GM21423 (cell line): ENCODE measurements around the gene ZCRB1.

ENCODE experiments used
- ATAC-seq: cut with Tn5 transposase; IDR thresholded peaks from one replicate; pipeline ENCODE4 v1.9.1; 2021; ENCODE audit warnings: mild to moderate bottlenecking, moderate library complexity; ENCODE audit not compliant: unreplicated experiment

The ZCRB1 gene

GRCh38 chr12:42281844-42282243 lies 44.0 kb downstream of the ZCRB1 start:
- ATAC-seq = no peak

- no peak for ATAC-seq
These were observed 44.6 kb downstream of the ZCRB1 start for GRCh38 chr12:42281278-42281677.

DNA sequence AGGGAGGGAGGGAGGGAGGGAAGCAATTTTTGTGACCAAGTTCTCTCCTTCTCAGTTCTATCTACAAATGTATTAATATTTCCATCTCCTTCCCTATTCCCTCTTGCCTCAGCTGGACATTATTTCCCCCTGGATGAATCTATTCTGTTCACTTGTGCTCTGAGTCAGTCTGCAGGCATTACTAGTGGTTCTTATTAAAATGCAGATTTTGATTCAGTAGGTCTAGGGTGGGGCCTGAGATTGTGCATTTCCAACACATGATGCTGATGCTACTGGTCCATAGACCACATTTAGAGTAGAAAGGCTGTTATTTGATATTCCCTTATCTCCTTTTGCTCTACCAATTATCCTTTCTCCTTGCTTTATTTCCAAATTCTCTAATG lies 47.8 kb downstream of the ZCRB1 start:
- ATAC-seq = no peak

DNA sequence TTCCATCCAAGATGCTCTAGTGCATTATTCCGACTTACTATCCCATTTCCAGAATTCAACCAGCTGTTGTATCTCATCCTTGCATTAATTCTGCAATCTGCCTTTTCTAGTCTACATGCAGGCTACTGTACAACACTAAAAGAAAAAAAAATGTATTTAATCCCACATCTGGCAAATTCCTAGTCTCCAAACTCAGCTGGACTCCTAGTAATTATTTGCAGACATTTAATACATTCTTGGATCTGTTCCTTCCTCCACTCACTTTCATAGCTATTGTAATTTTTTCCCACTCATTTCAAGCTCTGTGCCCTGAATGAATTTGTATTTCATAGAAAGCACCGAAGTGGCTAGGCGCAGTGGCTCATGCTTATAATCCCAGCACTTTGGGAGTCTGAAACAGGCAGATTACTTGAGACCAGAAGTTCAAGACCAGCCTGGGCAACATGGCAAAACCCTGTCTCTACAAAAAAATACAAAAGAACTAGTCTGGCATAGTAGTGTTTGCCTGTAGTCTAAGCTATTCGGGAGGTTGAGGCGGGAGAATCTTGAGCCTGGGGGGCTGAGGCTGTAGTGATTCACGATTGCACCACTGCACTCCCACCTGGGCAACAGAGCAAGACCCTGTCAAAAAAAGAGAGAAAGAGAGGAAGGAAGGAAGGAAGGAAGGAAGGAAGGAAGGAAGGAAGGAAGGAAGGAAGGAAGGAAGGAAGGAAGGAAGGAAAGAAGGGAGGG lies 48.3 kb downstream of the ZCRB1 start:
- no peak for ATAC-seq

GRCh38 chr12:42275499-42275898 lies 50.4 kb downstream of the ZCRB1 start:
- no peak for ATAC-seq

- ATAC-seq = no peak
These were observed 52.2 kb downstream of the ZCRB1 start for GRCh38 chr12:42273706-42274105.

DNA sequence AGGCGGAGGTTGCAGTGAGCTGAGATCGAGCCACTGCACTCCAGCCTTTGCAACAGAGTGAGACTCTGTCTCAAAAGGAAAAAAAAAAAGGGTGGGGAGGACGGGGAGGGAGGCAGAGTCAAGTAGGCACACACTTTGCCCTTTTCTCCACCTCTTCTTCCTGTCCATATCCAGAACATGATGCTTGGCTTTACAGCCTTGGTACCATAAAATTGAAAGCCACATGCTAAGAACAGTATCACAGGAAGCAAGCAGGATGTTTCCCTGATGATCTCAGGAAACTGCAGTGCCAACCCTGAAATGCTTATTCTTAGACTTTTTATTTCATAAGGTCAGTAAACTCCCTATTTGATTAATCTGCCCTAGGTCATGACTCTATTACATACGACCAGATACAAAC lies 55.3 kb downstream of the ZCRB1 start:
- ATAC-seq = no peak

GRCh38 chr12:42267413-42268190 lies 58.3 kb downstream of the ZCRB1 start:
- ATAC-seq = no peak

GRCh38 chr12:42266579-42267230 lies 59.2 kb downstream of the ZCRB1 start:
- ATAC-seq = no peak

DNA sequence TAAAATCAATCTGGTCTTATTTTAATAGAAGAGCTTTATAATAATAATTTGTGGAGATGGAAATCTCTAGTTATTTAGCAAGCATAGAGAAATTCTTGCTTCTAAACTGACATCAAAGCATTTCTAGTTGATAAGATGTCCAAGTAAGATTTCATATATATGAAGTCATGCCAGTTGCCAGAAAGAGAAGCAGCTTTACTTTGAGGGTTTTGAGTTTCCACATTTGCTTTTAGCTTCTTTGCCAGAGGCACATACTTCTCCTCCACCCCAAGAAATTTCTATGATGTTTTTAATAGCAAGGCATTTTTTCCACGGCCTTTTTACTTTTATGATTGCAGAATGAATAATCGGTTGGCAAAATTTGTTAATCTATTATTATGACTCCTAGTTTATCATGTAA lies 63.6 kb downstream of the ZCRB1 start:
- no peak for ATAC-seq
